NOMO-1 (cell line): Measurements from ENCODE around the gene TRAPPC2L.
"Not testable (repeated sequence)": the region's sequence is repeated elsewhere in the genome, so short reads cannot be mapped to it uniquely, and the experiment has no call there.

Experiments
- DNase-seq, 2 experiments: peaks; one replicate each; lab custom pipeline; 2025; ENCODE audit not compliant: unreplicated experiment in 2 of 2; lab: John Stamatoyannopoulos, UW

Gene TRAPPC2L

DNA sequence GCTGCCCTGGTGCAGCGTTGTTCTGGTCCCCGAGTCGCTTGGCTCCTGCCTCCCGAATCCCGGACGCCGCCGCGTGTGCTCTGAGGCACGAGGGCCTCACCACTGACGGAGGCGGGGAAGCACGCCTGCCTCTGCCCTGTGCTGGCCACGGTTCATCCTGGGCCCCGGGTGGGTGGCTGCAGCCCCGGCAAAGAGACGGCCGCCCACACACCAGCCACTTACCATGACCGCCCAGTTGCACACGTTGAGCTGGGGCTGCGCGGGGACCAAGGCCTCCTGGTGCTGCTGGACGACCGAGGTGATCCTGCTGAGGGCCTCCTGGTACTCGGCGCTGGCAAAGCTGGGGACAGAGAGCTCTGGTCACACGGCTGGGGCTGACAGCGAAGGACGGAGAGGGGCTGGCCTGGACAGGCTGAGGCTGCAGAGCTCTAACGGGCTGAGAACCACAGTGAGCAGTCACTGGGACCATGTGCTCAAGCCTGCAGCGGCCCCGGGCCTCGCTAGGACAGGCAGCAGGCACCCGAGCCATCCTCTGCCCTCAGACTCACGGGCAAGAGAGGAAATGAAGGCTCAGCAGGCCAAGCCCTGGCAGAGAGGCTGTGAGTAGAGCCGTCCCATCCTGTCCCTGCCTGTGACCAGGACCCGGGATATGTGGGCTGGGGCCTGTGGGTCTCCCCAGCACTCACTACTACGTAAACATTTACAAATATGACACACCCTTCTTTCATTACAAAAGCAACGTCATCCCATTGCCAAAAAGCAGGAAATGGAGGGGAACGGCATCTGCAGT lies 38.9 kb upstream of the TRAPPC2L start:
- no peak for DNase-seq

DNA sequence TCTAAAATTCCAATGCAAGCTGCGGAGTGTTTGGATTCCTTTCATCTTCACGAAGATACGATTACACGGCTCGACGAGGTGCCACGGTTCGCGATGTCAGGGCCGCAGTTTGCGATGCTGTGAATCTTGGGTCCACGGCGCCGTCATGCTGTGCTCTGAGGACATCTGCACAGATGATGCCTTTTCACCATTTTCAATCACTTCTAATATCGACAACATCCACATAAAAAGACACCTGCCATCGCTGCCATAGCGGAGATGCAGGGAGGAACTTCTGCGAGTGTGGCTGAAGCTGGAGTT lies 38.4 kb upstream of the TRAPPC2L start:
- no peak for DNase-seq

DNA sequence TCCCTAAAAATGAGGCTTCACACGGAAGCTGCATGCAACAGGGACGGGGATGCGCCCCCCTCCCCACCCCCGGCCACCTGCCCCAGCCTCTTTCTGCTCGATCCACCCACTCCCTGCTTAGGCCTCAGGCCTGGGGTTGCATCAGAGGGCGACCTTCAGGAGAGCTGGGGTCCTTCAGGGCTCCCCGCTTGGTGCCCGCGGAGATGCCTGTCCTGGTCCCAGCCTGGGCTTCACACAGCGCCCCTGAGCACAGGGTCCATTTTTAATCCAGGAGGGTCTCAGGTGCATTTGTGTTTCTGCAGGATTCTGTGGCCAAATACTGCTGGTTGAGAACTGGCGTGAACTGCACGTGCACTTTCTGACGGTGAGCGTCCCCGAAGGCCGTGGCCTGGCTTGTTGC lies 37.8 kb upstream of the TRAPPC2L start:
- DNase-seq: no peak

DNA sequence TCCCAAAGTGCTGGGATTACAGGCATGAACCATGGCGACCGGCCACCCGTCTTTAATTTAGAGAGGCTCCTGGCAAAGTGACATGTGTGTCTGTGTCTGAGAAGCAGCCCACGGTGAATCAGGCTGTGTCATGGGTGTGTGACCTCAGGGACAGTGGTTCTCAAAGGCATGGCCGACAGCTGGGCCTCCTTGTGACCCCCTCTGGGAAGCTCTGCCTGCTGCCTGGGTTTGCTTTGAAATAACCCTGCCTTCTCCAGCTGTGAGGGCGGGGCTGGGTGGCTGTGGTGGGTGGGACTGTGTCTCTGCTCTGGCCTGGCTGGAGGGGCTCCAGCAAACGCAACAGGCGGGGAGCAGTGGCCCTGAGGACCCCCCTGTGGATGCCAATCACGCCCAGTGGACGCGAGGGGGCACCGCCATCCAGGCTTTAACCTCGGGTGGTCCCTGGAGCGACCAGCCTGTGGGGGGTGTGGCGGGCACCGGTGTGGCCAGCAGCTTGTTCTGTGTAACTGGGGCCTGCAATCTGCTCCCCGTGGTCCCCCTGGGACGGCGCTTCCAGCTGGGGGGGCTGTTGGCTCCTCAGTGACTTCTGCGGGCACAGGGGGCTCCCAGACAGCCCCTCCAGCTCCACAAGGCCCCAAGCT lies 36.4 kb upstream of the TRAPPC2L start:
- DNase-seq: no peak

DNA sequence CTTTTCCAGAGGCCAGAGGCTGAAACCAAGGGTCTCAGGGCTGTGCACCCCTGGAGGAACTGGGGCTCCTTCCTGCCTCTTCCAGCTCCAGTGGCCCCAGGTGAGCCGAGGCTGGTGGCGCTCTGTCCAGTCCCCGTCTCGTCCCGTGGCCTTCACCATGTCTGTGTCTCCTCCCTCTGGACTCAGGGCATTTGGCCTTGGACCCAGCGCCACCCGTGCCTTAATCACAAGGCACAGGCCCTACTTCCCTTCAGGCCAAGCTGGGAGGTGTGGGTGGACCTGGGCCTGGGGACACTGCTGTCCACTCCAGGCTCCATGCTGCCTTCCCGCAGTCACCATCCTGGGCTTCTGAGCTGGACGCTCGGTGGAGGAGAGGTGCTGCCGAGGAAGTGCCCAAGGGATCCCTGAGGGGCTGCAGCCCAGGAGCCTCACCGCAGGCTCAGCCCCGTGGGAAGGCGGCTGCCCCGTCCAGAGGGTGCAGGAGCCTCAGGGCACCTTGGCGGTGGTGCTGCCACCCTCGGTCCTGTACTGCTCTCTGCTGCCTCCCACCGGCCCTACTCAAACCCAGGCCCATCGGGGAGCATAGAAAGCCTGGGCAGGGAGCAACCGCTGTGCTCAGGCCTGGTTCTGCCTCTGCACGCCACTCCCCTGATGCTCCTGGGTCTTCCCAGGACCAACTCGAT lies 35.6 kb upstream of the TRAPPC2L start:
- no peak for DNase-seq

DNA sequence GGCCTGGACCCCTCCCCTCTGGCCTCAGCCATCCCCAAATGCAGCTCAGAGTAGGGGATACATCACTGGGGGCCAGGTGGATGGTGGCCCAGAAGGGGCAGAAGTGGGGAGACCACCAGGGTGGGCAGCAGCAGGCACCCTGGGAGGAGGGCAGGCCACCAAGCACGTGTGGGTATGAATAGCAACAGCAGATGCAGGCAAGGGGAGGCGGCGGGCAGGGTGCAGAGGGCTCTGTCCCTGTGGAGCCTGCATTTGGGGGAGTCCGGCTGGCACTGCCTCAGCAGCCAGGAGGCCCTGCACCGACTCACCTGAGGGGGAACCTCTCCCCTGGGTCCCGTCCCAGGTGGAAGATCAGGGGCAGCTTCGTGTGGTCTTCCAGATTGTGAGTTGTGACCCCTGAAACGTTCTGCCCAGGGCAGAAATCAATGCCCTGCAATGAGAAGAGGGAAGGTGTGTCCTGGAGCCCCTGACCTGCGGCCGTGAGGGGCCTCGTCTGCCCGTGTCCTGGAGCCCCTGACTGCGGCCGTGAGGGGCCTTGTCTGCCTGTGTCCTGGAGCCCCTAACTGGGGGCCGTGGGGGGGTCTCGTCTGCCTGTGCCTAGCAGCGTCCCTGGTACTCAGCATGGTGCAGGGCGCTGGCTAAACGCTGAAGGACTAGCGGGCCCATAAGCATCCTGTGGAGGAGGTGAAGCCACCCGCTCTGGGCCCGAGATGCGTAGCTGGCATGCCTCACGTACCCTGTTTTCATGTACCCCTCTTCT lies 34.5 kb upstream of the TRAPPC2L start:
- no peak for DNase-seq

DNA sequence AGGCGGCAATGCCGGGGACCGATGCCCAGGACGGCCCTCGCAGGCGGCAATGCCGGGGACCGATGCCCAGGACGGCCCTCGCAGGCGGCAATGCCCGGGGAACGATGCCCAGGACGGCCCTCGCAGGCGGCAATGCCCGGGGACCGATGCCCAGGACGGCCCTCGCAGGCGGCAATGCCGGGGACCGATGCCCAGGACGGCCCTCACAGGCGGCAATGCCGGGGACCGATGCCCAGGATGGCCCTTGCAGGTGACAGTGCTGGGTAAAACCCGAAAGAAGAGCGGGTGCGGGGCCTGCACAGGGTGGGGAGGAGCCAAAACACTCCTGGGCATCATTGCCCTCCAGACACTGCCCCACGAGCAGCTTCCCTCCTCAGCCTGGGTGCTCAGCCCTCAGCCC lies 33.3 kb upstream of the TRAPPC2L start:
- DNase-seq: not testable (repeated sequence)

DNA sequence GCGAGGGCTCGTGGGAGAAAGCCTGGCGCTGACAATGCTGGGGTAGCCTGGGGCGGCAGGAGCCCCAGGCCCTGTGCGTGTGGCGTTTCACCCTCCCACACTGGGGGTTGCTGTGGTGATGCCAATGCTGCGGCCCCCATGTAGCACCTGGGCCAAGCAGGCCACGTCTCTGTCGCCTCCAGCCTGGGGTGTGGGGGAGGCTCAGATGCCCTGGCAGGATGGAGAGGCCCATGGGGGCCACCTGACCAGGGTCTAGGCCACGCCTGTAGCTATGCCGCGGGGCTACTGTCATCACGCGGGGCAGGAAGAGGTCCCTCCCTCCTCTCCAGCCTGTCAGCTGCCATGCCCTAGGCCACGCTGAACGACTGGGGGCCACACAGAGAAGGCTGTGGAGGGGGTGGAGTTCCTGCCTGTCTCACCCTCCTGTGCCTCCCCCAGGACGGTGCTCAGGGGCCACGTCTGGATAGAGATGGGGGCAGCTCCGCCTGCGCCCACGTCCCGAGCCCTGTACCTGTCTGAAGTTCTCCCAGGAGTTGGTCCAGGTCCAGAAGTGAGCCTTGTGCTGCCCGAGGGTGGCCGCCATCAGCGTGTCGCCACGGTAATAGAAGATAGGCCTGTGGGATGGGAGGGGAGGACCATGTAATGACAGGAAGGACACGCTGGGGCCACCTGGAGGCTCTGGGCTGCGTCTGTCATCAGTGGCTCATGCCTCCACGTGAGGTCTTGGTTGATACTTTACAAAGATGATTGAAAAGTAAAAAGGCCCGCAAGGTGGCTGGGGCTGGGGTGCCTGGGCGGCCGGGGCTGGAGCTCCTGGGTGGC lies 32.5 kb upstream of the TRAPPC2L start:
- no peak for DNase-seq

DNA sequence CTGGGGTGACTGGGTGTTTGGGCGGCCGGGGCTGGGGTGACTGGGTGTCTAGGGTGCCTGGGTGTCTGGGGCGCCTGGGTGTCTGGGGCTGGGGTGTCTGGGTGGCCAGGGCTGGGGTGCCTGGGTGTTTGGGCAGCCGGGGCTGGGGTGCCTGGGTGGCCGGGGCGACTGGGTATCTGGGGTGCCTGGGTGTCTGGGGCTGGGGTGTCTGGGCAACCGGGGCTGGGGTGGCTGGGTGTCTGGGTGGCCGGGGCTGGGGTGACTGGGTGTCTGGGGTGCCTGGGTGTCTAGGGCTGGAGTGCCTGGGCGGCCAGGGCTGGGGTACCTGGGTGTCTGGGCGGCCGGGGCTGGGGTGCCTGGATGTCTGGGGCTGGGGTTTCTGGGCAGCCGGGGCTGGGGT lies 31.8 kb upstream of the TRAPPC2L start:
- DNase-seq: no peak

DNA sequence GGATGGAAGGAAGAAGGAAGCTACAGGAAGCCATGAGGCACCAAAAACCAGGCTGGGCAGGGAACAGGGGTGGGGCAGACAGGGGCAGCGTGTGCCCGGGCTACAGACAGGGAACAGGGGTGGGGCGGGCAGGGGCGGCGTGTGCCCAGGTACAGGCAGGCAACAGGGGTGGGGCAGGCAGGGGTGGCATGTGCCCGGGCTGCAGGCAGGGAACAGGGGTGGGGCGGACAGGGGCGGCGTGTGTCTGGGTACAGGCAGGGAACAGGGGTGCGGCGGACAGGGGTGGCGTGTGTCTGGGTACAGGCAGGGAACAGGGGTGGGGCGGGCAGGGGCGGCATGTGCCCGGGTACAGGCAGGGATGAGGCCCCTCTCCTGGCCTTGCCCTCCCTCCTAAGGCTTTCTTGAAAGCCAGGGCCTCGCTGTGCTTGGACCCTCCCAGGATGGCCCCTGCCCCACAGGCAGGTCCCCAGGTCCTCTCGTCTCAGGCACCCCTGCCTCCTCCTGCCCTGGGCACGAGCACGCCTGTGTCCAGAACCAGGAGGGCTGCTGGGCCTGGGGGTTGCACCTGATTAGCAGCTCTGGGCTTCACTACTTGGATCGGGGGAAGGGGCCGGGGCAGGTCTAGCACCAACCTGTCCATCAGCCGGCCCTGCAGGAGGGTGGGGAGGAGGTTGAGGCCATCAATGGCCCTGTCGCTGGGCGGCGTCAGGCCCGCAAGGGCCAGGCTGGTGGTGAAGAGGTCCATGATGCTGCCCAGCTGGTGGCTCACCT lies 30.7 kb upstream of the TRAPPC2L start:
- no peak for DNase-seq

DNA sequence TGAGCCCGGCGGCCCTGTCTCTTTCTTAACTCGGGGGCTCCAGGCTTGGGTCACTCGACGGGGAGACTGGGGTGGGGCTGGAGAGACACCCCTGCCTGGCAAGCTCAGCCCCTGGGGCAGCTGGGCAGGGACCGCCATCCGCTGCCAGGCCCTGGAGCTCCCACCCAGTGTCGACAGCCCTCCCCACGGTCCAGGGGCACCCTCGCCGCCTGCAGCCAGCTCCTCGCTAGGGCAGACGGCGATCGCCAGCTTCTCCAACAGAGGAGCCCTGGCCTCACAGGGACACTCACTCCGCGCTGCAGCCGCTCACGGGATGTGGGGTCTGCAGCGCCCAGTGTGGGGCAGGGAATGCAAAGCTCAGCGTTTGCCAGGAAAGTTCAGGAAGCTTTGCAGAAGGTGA lies 29.2 kb upstream of the TRAPPC2L start:
- DNase-seq: no peak

DNA sequence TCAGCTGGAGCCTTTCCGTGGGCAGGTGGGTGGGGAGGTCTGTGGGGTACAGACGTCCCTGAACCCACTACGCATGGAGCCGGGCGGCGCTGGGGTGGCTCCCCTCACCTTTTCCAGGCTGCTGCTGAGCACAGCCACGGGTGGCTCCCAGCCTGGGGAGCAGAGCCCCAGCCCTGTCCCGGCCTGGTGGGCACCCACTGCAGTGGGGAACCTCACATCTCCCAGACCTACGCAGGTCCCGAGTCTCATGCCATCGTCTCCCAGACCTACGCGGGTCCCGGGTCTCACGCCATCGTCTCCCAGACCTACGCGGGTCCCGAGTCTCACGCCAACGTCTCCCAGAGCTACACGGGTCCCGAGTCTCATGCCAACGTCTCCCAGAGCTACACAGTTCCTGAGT lies 28.2 kb upstream of the TRAPPC2L start:
- DNase-seq: no peak

DNA sequence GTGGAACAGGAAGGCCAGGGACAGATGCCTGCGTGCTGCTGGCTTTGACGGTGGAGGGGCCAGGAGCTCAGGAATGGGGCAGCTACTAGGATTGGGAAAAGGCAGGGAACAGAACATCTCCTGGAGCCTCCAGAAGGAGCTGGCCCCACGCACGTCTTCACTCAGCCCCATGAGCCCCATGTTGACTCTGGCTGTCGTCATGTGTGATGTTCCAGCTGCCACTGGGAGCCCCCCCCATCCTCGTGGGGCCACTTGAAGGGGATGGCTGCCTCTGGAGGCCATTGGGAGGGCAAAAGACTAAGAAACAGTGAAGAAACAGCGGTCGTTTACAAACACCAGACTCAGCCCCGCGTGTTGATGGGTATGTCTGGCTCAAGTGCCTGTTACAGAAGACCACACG lies 26.7 kb upstream of the TRAPPC2L start:
- DNase-seq: no peak

DNA sequence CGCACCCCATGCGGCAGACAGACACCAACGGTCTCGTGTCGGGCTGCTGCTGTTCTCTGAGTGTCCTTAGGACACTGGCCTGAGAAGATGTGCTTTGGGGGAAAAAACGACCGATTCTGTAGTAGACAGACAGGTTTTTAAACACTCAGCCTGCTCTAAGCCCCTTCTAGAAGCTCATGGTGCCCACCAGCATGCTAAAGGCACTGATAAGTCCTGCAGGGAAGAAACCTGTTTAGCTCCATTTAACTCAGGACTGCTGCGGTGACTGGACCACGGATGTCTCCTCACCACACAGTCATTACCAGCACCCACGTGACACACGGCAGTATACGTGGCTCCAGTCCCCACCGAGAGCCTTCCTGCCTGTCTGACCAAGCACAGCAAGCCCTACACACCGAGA lies 26.1 kb upstream of the TRAPPC2L start:
- no peak for DNase-seq

DNA sequence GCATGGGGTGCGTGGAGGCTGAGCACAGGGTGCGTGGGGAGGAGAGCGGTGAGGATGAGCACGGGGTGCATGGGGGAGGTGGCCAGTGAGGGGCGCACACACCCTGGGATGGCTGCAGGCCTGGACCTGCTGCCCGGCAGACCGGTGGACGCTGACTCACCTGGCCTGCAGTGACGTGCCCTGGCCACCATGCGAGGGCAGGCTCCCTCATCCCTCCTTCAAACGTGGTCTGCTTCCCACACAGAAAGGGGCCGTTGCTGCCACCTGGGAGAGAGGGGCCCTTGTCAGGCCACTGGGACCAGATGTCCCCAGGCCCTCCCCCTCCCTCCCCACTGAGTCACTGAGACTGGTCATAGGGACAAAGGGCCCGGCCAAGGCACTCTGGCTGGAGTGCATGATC lies 25.1 kb upstream of the TRAPPC2L start:
- no peak for DNase-seq

DNA sequence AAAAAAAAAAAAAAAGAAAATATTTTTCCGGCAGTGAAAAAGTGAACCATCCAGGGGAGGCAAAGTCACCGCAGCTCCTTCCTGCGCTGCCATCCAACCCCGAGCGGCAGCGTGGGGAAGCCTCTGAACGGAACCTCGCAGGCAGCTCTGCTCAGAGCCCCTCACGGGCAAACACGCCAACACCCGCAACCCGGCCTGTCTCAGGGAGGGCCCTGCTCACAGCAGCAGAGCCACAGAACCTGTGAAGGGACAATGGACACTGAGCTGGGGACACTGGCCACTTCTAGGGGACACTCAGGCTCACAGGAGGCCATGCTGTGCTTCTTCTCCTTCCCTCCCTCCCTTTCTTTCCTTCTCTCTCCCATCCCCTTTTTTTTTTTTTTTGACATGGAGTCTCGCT lies 23.8 kb upstream of the TRAPPC2L start:
- DNase-seq: no peak

DNA sequence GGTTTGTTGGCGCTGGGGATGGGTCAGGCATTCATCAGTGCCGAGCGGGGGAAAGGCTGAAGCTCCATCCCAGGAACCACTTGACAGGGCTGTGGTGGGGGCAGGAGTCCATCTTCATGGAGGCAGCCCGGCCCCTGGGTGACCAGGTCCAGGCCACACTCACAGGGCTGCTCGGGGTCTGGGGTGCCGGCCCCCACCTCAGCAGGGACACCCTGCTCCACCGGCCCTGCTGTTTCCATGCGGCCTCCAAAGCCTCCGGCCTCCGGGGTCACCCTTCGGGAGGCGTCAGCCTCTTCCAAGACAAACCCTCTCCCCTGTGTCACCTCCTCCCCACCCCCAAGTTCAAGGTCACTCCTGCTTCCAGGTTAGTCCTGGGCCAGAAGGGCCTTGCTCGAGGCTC lies 22.3 kb upstream of the TRAPPC2L start:
- no peak for DNase-seq

DNA sequence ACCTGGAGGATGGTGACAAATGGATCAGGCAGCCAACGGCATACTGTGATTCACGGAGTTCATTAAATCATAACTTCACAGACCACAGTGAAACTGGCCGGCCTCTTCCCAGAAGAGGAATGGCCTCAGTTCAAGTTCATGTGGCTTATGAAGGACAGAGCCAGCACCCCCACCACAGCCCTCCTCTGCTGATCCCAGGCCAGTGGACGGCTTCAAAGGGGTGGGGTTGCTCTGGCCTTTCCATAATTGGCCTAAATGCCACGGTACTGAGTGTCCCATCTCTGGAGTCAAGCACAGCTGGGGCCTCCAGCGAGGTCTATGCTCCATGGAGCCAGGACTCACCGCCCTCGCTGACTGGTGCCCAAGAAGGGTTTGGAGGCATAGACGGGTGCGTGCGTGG lies 21.5 kb upstream of the TRAPPC2L start:
- DNase-seq: no peak

DNA sequence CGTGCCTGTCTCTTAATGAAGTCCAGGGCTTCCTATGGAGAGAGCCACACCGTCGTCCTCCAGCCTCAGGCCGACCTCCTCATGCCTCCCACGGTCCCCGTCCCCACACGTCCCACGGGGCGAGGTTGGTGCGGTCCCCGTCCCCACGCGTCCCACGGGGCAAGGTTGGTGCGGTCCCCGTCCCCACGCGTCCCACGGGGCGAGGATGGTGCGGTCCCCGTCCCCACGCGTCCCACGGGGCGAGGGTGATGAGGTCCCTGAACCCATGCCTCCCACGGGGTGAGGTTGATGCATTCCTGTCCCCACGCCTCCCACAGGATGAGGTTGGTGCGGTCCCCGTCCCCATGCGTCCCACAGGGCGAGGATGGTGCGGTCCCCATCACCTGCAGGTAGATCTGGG lies 21.1 kb upstream of the TRAPPC2L start:
- no peak for DNase-seq

DNA sequence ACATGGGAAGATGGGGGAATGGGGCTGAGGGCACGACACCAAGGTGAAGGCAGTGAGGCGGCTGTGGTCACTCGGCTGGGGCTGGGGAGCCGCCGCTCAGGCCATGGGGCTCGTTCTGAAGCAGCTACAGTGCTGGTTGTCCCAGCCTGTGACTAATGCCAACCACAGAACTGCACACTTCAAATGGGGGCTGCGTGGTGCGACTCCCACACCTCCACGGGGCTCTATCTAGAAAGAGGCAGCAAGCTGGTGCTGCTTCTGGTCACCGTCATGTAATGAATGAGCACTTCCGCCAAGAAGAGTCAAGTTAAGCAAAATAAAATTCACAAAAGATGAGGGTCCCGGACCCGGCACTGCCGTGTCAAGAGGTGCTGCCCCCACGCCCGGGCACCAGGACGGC lies 20.1 kb upstream of the TRAPPC2L start:
- no peak for DNase-seq
